ENCODE measurements around the gene TNS3.

Gene TNS3

GRCh38 chr7:47440320-47440719, 141.6 kb downstream of the TNS3 start:
- Histone ChIP-seq H3K27me3 (replicated peaks in 2 of 5; ENCODE audit: control insufficient read depth in 4 of 5, insufficient read depth in 5 of 5, low read length in 4 of 5) (no peaks in the 10 kb centered on the region), H3K27ac (ENCODE audit: insufficient read depth in 1 of 2, low read depth in 1 of 2, low read length in 2 of 2, poor library complexity in 1 of 2, severe bottlenecking in 2 of 2) (no peak overlapping the region), H3K4me1 (ENCODE audit: control extremely low read depth in 1 of 4, control insufficient read depth in 4 of 4, insufficient read depth in 4 of 4, low read length in 3 of 4) (peaks cover 0 to 6% (median 0%) of the 10 kb centered on the region in 4 experiments), H3K9me3 (ENCODE audit: control extremely low read depth in 1 of 5, control insufficient read depth in 4 of 5, insufficient read depth in 2 of 5, low read depth in 1 of 5, low read length in 4 of 5) (no peaks in the 10 kb centered on the region), H3K4me3 (ENCODE audit: control insufficient read depth in 1 of 7, extremely low read depth in 1 of 7, insufficient read depth in 4 of 7, low read depth in 2 of 7, low read length in 6 of 7) (no peak overlapping the region), H3K36me3 (ENCODE audit: control insufficient read depth in 4 of 4, insufficient read depth in 4 of 4, low read length in 3 of 4) (peaks cover 7 to 44% (median 27%) of the 10 kb centered on the region in 4 experiments)
- ChIA-PET CTCF (interaction anchor here (1.2 kb wide), 1 partner anchor 12 kb away, joined by 3 read pairs; no protein-coding TSS in a partner anchor), POLR2A (no interaction called here)
- WGBS (ENCODE audit: insufficient coverage) = 100% methylated on average over 1 of the region's 1 CpG
- no peak for DNase-seq

- peaks cover 7 to 54% (median 36%) of the 10 kb centered on the region in 4 experiments for H3K36me3 ChIP-seq (ENCODE audit: control insufficient read depth in 4 of 4, insufficient read depth in 4 of 4, low read length in 3 of 4)
- no peaks in the 10 kb centered on the region for H3K4me1 ChIP-seq (ENCODE audit: control extremely low read depth in 1 of 4, control insufficient read depth in 4 of 4, insufficient read depth in 4 of 4, low read length in 3 of 4)
- DNase-seq = no peak
- WGBS (ENCODE audit: insufficient coverage) = 96% methylated on average over 17 of the region's 17 CpGs
- CTCF ChIA-PET = interaction anchor here (1.2 kb wide), 1 partner anchor 13 kb away, joined by 3 read pairs; no protein-coding TSS in a partner anchor
- no peaks in the 10 kb centered on the region for H3K9me3 ChIP-seq (ENCODE audit: control extremely low read depth in 1 of 5, control insufficient read depth in 4 of 5, insufficient read depth in 2 of 5, low read depth in 1 of 5, low read length in 4 of 5)
- POLR2A ChIA-PET = no interaction called here
- no peaks in the 10 kb centered on the region for H3K27me3 ChIP-seq (replicated peaks in 2 of 5; ENCODE audit: control insufficient read depth in 4 of 5, insufficient read depth in 5 of 5, low read length in 4 of 5)
- H3K4me3 ChIP-seq (ENCODE audit: control insufficient read depth in 1 of 7, extremely low read depth in 1 of 7, insufficient read depth in 4 of 7, low read depth in 2 of 7, low read length in 6 of 7) = no peak overlapping the region
- no peak overlapping the region for H3K27ac ChIP-seq (ENCODE audit: insufficient read depth in 1 of 2, low read depth in 1 of 2, low read length in 2 of 2, poor library complexity in 1 of 2, severe bottlenecking in 2 of 2)
These were observed 142.7 kb downstream of the TNS3 start for GRCh38 chr7:47439181-47439667.

- H3K36me3 ChIP-seq (ENCODE audit: control insufficient read depth in 4 of 4, insufficient read depth in 4 of 4, low read length in 3 of 4) = peaks cover 8 to 57% (median 40%) of the 10 kb centered on the region in 4 experiments
- H3K27ac ChIP-seq (ENCODE audit: insufficient read depth in 1 of 2, low read depth in 1 of 2, low read length in 2 of 2, poor library complexity in 1 of 2, severe bottlenecking in 2 of 2) = no peak overlapping the region
- H3K9me3 ChIP-seq (ENCODE audit: control extremely low read depth in 1 of 5, control insufficient read depth in 4 of 5, insufficient read depth in 2 of 5, low read depth in 1 of 5, low read length in 4 of 5) = no peaks in the 10 kb centered on the region
- DNase-seq = no peak
- no peak overlapping the region for H3K4me3 ChIP-seq (ENCODE audit: control insufficient read depth in 1 of 7, extremely low read depth in 1 of 7, insufficient read depth in 4 of 7, low read depth in 2 of 7, low read length in 6 of 7)
- H3K4me1 ChIP-seq (ENCODE audit: control extremely low read depth in 1 of 4, control insufficient read depth in 4 of 4, insufficient read depth in 4 of 4, low read length in 3 of 4) = no peaks in the 10 kb centered on the region
- 92% methylated on average over 4 of the region's 5 CpGs for WGBS (ENCODE audit: insufficient coverage)
- ChIA-PET CTCF (no interaction called here), POLR2A (no interaction called here)
- no peaks in the 10 kb centered on the region for H3K27me3 ChIP-seq (replicated peaks in 2 of 5; ENCODE audit: control insufficient read depth in 4 of 5, insufficient read depth in 5 of 5, low read length in 4 of 5)
These were observed 143.4 kb downstream of the TNS3 start for GRCh38 chr7:47438411-47439029.

- DNase-seq = peak; percentile 27 to 51 (median 49)
- Histone ChIP-seq H3K4me3 (ENCODE audit: control insufficient read depth in 1 of 7, extremely low read depth in 1 of 7, insufficient read depth in 4 of 7, low read depth in 2 of 7, low read length in 6 of 7) (no peak overlapping the region), H3K36me3 (ENCODE audit: control insufficient read depth in 4 of 4, insufficient read depth in 4 of 4, low read length in 3 of 4) (peaks cover 18 to 70% (median 52%) of the 10 kb centered on the region in 4 experiments), H3K9me3 (ENCODE audit: control extremely low read depth in 1 of 5, control insufficient read depth in 4 of 5, insufficient read depth in 2 of 5, low read depth in 1 of 5, low read length in 4 of 5) (no peaks in the 10 kb centered on the region), H3K27ac (ENCODE audit: insufficient read depth in 1 of 2, low read depth in 1 of 2, low read length in 2 of 2, poor library complexity in 1 of 2, severe bottlenecking in 2 of 2) (no peak overlapping the region), H3K27me3 (replicated peaks in 2 of 5; ENCODE audit: control insufficient read depth in 4 of 5, insufficient read depth in 5 of 5, low read length in 4 of 5) (no peaks in the 10 kb centered on the region), H3K4me1 (ENCODE audit: control extremely low read depth in 1 of 4, control insufficient read depth in 4 of 4, insufficient read depth in 4 of 4, low read length in 3 of 4) (no peaks in the 10 kb centered on the region)
- CTCF ChIA-PET = interaction anchor here (1.1 to 2.5 kb wide), 4 partner anchors 9 to 323 kb away, joined by 3 to 13 read pairs (median 4); no protein-coding TSS in a partner anchor
- POLR2A ChIA-PET = no interaction called here
- 73% methylated on average over 3 of the region's 5 CpGs for WGBS (ENCODE audit: insufficient coverage)
These were observed 146.0 kb downstream of the TNS3 start for GRCh38 chr7:47435889-47436312.

- Histone ChIP-seq H3K4me3 (ENCODE audit: control insufficient read depth in 1 of 7, extremely low read depth in 1 of 7, insufficient read depth in 4 of 7, low read depth in 2 of 7, low read length in 6 of 7) (no peak overlapping the region), H3K27ac (ENCODE audit: insufficient read depth in 1 of 2, low read depth in 1 of 2, low read length in 2 of 2, poor library complexity in 1 of 2, severe bottlenecking in 2 of 2) (no peak overlapping the region), H3K4me1 (ENCODE audit: control extremely low read depth in 1 of 4, control insufficient read depth in 4 of 4, insufficient read depth in 4 of 4, low read length in 3 of 4) (peaks cover 0 to 7% (median 0%) of the 10 kb centered on the region in 4 experiments), H3K36me3 (ENCODE audit: control insufficient read depth in 4 of 4, insufficient read depth in 4 of 4, low read length in 3 of 4) (peaks cover 13 to 57% (median 40%) of the 10 kb centered on the region in 4 experiments), H3K9me3 (ENCODE audit: control extremely low read depth in 1 of 5, control insufficient read depth in 4 of 5, insufficient read depth in 2 of 5, low read depth in 1 of 5, low read length in 4 of 5) (no peaks in the 10 kb centered on the region), H3K27me3 (replicated peaks in 2 of 5; ENCODE audit: control insufficient read depth in 4 of 5, insufficient read depth in 5 of 5, low read length in 4 of 5) (no peaks in the 10 kb centered on the region)
- no CpG with 5 or more reads among the region's 2 CpGs for WGBS (ENCODE audit: insufficient coverage)
- ChIA-PET POLR2A (no interaction called here), CTCF (no interaction called here)
- DNase-seq = no peak
These were observed 148.4 kb downstream of the TNS3 start for GRCh38 chr7:47433564-47433895.

- 99% methylated on average over 16 of the region's 17 CpGs for WGBS (ENCODE audit: insufficient coverage)
- no peaks in the 10 kb centered on the region for H3K27me3 ChIP-seq (replicated peaks in 2 of 5; ENCODE audit: control insufficient read depth in 4 of 5, insufficient read depth in 5 of 5, low read length in 4 of 5)
- DNase-seq = no peak
- ChIA-PET CTCF (interaction anchor here (0.7 kb wide), 1 partner anchor 120 kb away, joined by 3 read pairs; no protein-coding TSS in a partner anchor), POLR2A (no interaction called here)
- H3K27ac ChIP-seq (ENCODE audit: insufficient read depth in 1 of 2, low read depth in 1 of 2, low read length in 2 of 2, poor library complexity in 1 of 2, severe bottlenecking in 2 of 2) = no peak overlapping the region
- no peak overlapping the region for H3K4me3 ChIP-seq (ENCODE audit: control insufficient read depth in 1 of 7, extremely low read depth in 1 of 7, insufficient read depth in 4 of 7, low read depth in 2 of 7, low read length in 6 of 7)
- peaks cover 0 to 12% (median 0%) of the 10 kb centered on the region in 4 experiments for H3K4me1 ChIP-seq (ENCODE audit: control extremely low read depth in 1 of 4, control insufficient read depth in 4 of 4, insufficient read depth in 4 of 4, low read length in 3 of 4)
- no peaks in the 10 kb centered on the region for H3K9me3 ChIP-seq (ENCODE audit: control extremely low read depth in 1 of 5, control insufficient read depth in 4 of 5, insufficient read depth in 2 of 5, low read depth in 1 of 5, low read length in 4 of 5)
- H3K36me3 ChIP-seq (ENCODE audit: control insufficient read depth in 4 of 4, insufficient read depth in 4 of 4, low read length in 3 of 4) = peaks cover 13 to 57% (median 38%) of the 10 kb centered on the region in 4 experiments
These were observed 149.0 kb downstream of the TNS3 start for GRCh38 chr7:47432671-47433563.

- Histone ChIP-seq H3K4me3 (ENCODE audit: control insufficient read depth in 1 of 7, extremely low read depth in 1 of 7, insufficient read depth in 4 of 7, low read depth in 2 of 7, low read length in 6 of 7) (no peak overlapping the region), H3K4me1 (ENCODE audit: control extremely low read depth in 1 of 4, control insufficient read depth in 4 of 4, insufficient read depth in 4 of 4, low read length in 3 of 4) (peaks cover 0 to 12% (median 0%) of the 10 kb centered on the region in 4 experiments), H3K9me3 (ENCODE audit: control extremely low read depth in 1 of 5, control insufficient read depth in 4 of 5, insufficient read depth in 2 of 5, low read depth in 1 of 5, low read length in 4 of 5) (no peaks in the 10 kb centered on the region), H3K27ac (ENCODE audit: insufficient read depth in 1 of 2, low read depth in 1 of 2, low read length in 2 of 2, poor library complexity in 1 of 2, severe bottlenecking in 2 of 2) (no peak overlapping the region), H3K27me3 (replicated peaks in 2 of 5; ENCODE audit: control insufficient read depth in 4 of 5, insufficient read depth in 5 of 5, low read length in 4 of 5) (no peaks in the 10 kb centered on the region), H3K36me3 (ENCODE audit: control insufficient read depth in 4 of 4, insufficient read depth in 4 of 4, low read length in 3 of 4) (peaks cover 19 to 69% (median 42%) of the 10 kb centered on the region in 4 experiments)
- DNase-seq = no peak
- CTCF ChIA-PET = no interaction called here
- 96% methylated on average over 4 of the region's 6 CpGs for WGBS (ENCODE audit: insufficient coverage)
- POLR2A ChIA-PET = no interaction called here
These were observed 151.5 kb downstream of the TNS3 start for GRCh38 chr7:47430422-47430821.
